Stimulated activated CD4-positive, alpha-beta T cell treated with anti-CD3 and anti-CD28 coated beads, Interleukin-4, amount 100 ng/mL, for 48 hours (primary cell): ENCODE results near the gene UBE2Q2.
"Not testable (repeated sequence)": the region's sequence is repeated elsewhere in the genome, so short reads cannot be mapped to it uniquely, and the experiment has no call there.

ENCODE experiments used
- DNase-seq, 2 donors: peaks; one replicate each; pipeline ENCODE4 v3.0.0-alpha.2; 2020; ENCODE audit warnings: low read depth in 2 of 2

The UBE2Q2 gene

GRCh38 chr15:75823860-75824613 lies 19.2 kb upstream of the UBE2Q2 start:
- no peak for DNase-seq

- DNase-seq, result no peak
These were observed 15.6 kb upstream of the UBE2Q2 start for GRCh38 chr15:75827691-75828090.

- DNase-seq, result no peak
These were observed 14.8 kb upstream of the UBE2Q2 start for GRCh38 chr15:75828429-75828828.

- no peak for DNase-seq
These were observed 12.1 kb upstream of the UBE2Q2 start for GRCh38 chr15:75830910-75831805.

GRCh38 chr15:75831806-75832102 lies 11.5 kb upstream of the UBE2Q2 start:
- no peak for DNase-seq

- DNase-seq, result no peak
These were observed 11.1 kb upstream of the UBE2Q2 start for GRCh38 chr15:75832114-75832513.

GRCh38 chr15:75834021-75834420 lies 9.2 kb upstream of the UBE2Q2 start:
- no peak for DNase-seq

GRCh38 chr15:75835990-75836958 lies 7.0 kb upstream of the UBE2Q2 start:
- DNase-seq, result no peak

GRCh38 chr15:75836959-75837334 lies 6.3 kb upstream of the UBE2Q2 start:
- DNase-seq, result peak in 1 of 2 donors; percentile 28

GRCh38 chr15:75840659-75841058 lies 2.6 kb upstream of the UBE2Q2 start:
- no peak for DNase-seq

GRCh38 chr15:75841626-75842025 lies 1.6 kb upstream of the UBE2Q2 start:
- no peak for DNase-seq

GRCh38 chr15:75843678-75844581 lies 683 bp downstream of the UBE2Q2 start:
- peak; percentile 15 to 38 for DNase-seq

- DNase-seq, result no peak
These were observed 1.5 kb downstream of the UBE2Q2 start for GRCh38 chr15:75844629-75845335.

- no peak for DNase-seq
These were observed 5.9 kb downstream of the UBE2Q2 start for GRCh38 chr15:75849167-75849566.

GRCh38 chr15:75850708-75851107 lies 7.5 kb downstream of the UBE2Q2 start:
- DNase-seq, result no peak

- not testable (repeated sequence) for DNase-seq
These were observed 8.3 kb downstream of the UBE2Q2 start for GRCh38 chr15:75851566-75851965.

GRCh38 chr15:75857886-75858285 lies 14.6 kb downstream of the UBE2Q2 start:
- no peak for DNase-seq

GRCh38 chr15:75861750-75862402 lies 18.6 kb downstream of the UBE2Q2 start:
- no peak for DNase-seq

- no peak for DNase-seq
These were observed 19.5 kb downstream of the UBE2Q2 start for GRCh38 chr15:75862796-75863195.
